Measurements from ENCODE around the gene SLC24A3.

The SLC24A3 gene

GRCh38 chr20:19692685-19693119 lies 480.3 kb downstream of the SLC24A3 start:
- DNase-seq: peak; percentile 35

- DNase-seq: no peak
Measured at GRCh38 chr20:19693508-19693907, 481.1 kb downstream of the SLC24A3 start.

GRCh38 chr20:19695081-19695480 lies 482.6 kb downstream of the SLC24A3 start:
- DNase-seq: no peak

- no peak for DNase-seq
Measured at GRCh38 chr20:19696620-19697019, 484.2 kb downstream of the SLC24A3 start.

GRCh38 chr20:19697415-19697814 lies 485.0 kb downstream of the SLC24A3 start:
- no peak for DNase-seq

- DNase-seq: no peak
Measured at GRCh38 chr20:19699180-19699971, 486.9 kb downstream of the SLC24A3 start.

- DNase-seq: no peak
Measured at GRCh38 chr20:19701429-19701828, 489.0 kb downstream of the SLC24A3 start.

GRCh38 chr20:19706463-19706862 lies 494.0 kb downstream of the SLC24A3 start:
- DNase-seq: no peak

GRCh38 chr20:19709635-19710335 lies 497.3 kb downstream of the SLC24A3 start:
- no peak for DNase-seq

- no peak for DNase-seq
Measured at GRCh38 chr20:19710336-19711120, 498.1 kb downstream of the SLC24A3 start.

GRCh38 chr20:19711126-19711525 lies 498.7 kb downstream of the SLC24A3 start:
- no peak for DNase-seq

- DNase-seq: no peak
Measured at GRCh38 chr20:19712721-19713260, 500.3 kb downstream of the SLC24A3 start.

GRCh38 chr20:19713822-19714578 lies 501.6 kb downstream of the SLC24A3 start:
- DNase-seq: no peak

GRCh38 chr20:19714579-19714840 lies 502.1 kb downstream of the SLC24A3 start:
- DNase-seq: no peak

GRCh38 chr20:19715986-19716385 lies 503.5 kb downstream of the SLC24A3 start:
- no peak for DNase-seq

GRCh38 chr20:19718880-19719279 lies 506.4 kb downstream of the SLC24A3 start:
- DNase-seq: no peak

GRCh38 chr20:19720991-19721390 lies 508.5 kb downstream of the SLC24A3 start:
- no peak for DNase-seq

GRCh38 chr20:19723051-19723450 lies 510.6 kb downstream of the SLC24A3 start:
- DNase-seq: no peak

GRCh38 chr20:19723813-19724430 lies 511.5 kb downstream of the SLC24A3 start:
- no peak for DNase-seq

GRCh38 chr20:19725373-19725772 lies 512.9 kb downstream of the SLC24A3 start:
- no peak for DNase-seq

- DNase-seq: no peak
Measured at GRCh38 chr20:19725814-19726525, 513.5 kb downstream of the SLC24A3 start.

Measured in T-helper 9 cell (primary cell).